Keratinocyte (primary cell): ENCODE data around the gene AGAP1. TPM values are rescaled to one million over a fixed set of nuclear protein-coding genes. Genes with fewer than 3 reads are reported as not detected.

Experiments used
- DNase-seq: peaks from one replicate; pipeline ENCODE4 v3.0.0-alpha.2; 2011; ENCODE audit warnings: low read depth, missing footprints, low spot score
- FAIRE-seq: peaks from 2 replicates; lab custom pipeline; 2011; peaks lifted over from hg19 to GRCh38; lab: Jason Lieb, UNC
- H2AFZ ChIP-seq: 2 replicates; pipeline ENCODE4 v1.6.0; 2012; ENCODE audit warnings: low read length, control low read depth, inconsistent platforms; ENCODE audit not compliant: control insufficient read depth
- H3K27ac ChIP-seq: 2 replicates; pipeline ENCODE4 v1.5.1; 2011; ENCODE audit warnings: low read length; ENCODE audit not compliant: control insufficient read depth, insufficient read depth
- H3K27me3 ChIP-seq: 3 replicates; pipeline ENCODE4 v1.6.0; 2011; ENCODE audit warnings: low read length; ENCODE audit not compliant: control insufficient read depth, insufficient read depth; ENCODE audit errors: extremely low read depth
- H3K36me3 ChIP-seq, 2 experiments: 2 replicates in 1 of 2; 3 replicates in 1 of 2; pipeline ENCODE4 v1.5.1; 2011; ENCODE audit warnings: low read length in 2 of 2, mild to moderate bottlenecking in 1 of 2; ENCODE audit not compliant: control insufficient read depth in 2 of 2, insufficient read depth in 2 of 2; ENCODE audit errors: extremely low read depth in 1 of 2
- H3K4me1 ChIP-seq: 3 replicates; pipeline ENCODE4 v1.5.1; 2011; ENCODE audit warnings: low read length; ENCODE audit not compliant: control insufficient read depth, insufficient read depth; ENCODE audit errors: extremely low read depth
- H3K4me2 ChIP-seq: 3 replicates; pipeline ENCODE4 v1.6.0; 2011; ENCODE audit warnings: low read depth, low read length; ENCODE audit not compliant: control insufficient read depth, insufficient read depth; ENCODE audit errors: extremely low read depth
- H3K4me3 ChIP-seq, 3 experiments: fragments of 200-600 bp in 1 of 3; sonication (generic) in 1 of 3; 2 replicates in 2 of 3; 3 replicates in 1 of 3; pipeline ENCODE4 v1.5.1; 2011 to 2016; ENCODE audit warnings: low read length in 3 of 3, mild to moderate bottlenecking in 3 of 3, control low read depth in 2 of 3, inconsistent platforms in 1 of 3, low read depth in 1 of 3, mixed read lengths in 1 of 3, mixed run types in 1 of 3, moderate library complexity in 1 of 3; ENCODE audit not compliant: control insufficient read depth in 2 of 3, insufficient read depth in 2 of 3; ENCODE audit errors: extremely low read depth in 1 of 3
- H3K79me2 ChIP-seq: 2 replicates; pipeline ENCODE4 v1.6.0; 2012; ENCODE audit warnings: low read length; ENCODE audit not compliant: control insufficient read depth, insufficient read depth
- H3K9ac ChIP-seq: 3 replicates; pipeline ENCODE4 v1.6.0; 2011; ENCODE audit warnings: low read length; ENCODE audit not compliant: control insufficient read depth, insufficient read depth; ENCODE audit errors: extremely low read depth
- H3K9me1 ChIP-seq: 3 replicates; pipeline ENCODE4 v1.6.0; 2011; ENCODE audit warnings: low read length; ENCODE audit not compliant: control insufficient read depth, insufficient read depth; ENCODE audit errors: extremely low read depth
- H3K9me3 ChIP-seq: 2 replicates; pipeline ENCODE4 v1.5.1; 2012; ENCODE audit warnings: low read depth, low read length; ENCODE audit not compliant: control insufficient read depth
- H4K20me1 ChIP-seq: 3 replicates; pipeline ENCODE4 v1.6.0; 2011; ENCODE audit warnings: low read length; ENCODE audit not compliant: control insufficient read depth, insufficient read depth; ENCODE audit errors: extremely low read depth
- EZH2 ChIP-seq: IDR thresholded peaks from one replicate; pipeline ENCODE4 v1.6.1; 2012; ENCODE audit warnings: inconsistent platforms, mild to moderate bottlenecking, low read length, moderate library complexity
- dilution Hi-C: fragments of 300-500 bp; cut with MboI; formaldehyde crosslinking; loops from one replicate; pipeline ENCODE4 v1.7.0; 2020; ENCODE audit warnings: low sequenced_read_pairs; ENCODE audit not compliant: extremely low pct_ligation_motif_present
- polyA plus RNA-seq, 5 experiments: library from polyadenylated mRNA; depleted of rRNA in 3 of 5; stranded (reverse) in 3 of 5; stranded (forward) in 1 of 5; unstranded in 1 of 5; fragments of >200 nt; gene quantifications; 1 replicate in 1 of 5; 2 replicates in 3 of 5; 3 replicates in 1 of 5; pipeline versions ENCODE4 v1.2.1 to v1.2.3, GENCODE V29; 2011 to 2012; ENCODE audit warnings: missing spikeins in 2 of 5, low read depth in 1 of 5, low replicate concordance in 1 of 5
- TF ChIP-seq, protein P1 (sequence below), 3 experiments: IDR thresholded peaks in 1 of 3; conservative IDR thresholded peaks in 1 of 3; optimal IDR thresholded peaks in 1 of 3; 2 replicates in 2 of 3; 3 replicates in 1 of 3; pipeline versions ENCODE3 to v1.5.1; 2011; ENCODE audit warnings: low read length in 3 of 3, mild to moderate bottlenecking in 3 of 3, moderate library complexity in 2 of 3, control low read depth in 1 of 3, inconsistent platforms in 1 of 3; ENCODE audit not compliant: insufficient read depth in 2 of 3; ENCODE audit errors: extremely low read depth in 1 of 3

The AGAP1 gene
- polyA plus RNA-seq, 1 donor (not counting 4 experiments of a cell fraction or from before 2014, with no cell fraction given) = 12.6 TPM

DNA sequence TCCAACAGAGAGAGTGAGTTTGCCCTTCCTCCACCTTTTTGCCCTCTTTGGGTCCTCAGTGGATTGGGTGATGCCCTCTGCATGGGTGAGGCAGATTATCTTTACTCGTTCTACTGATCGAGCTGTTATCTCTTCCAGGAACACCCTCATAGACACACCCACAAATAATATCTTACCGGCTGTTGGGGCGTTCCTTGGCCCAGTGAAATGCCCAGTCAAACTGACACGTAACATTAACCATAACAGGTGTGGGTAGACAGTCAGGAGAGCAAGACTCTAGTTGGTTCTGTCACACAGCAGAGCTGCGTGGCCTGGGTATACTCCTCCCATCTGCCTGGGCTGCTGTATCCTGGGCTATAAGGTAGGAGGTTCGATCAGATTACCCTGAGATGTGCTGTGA lies 144.1 kb downstream of the AGAP1 start:
- FAIRE-seq = no peak
- Histone ChIP-seq H3K79me2 (peaks cover 3% of the 10 kb centered on the region), H3K9me1 (peaks cover 5% of the 10 kb centered on the region), H2AFZ (no peak overlapping the region), H3K4me3 (no peak overlapping the region), H3K4me1 (peaks cover 8% of the 10 kb centered on the region), H3K4me2 (no peak overlapping the region), H3K9me3 (no peaks in the 10 kb centered on the region), H3K27me3 (no peaks in the 10 kb centered on the region), H3K9ac (no peak overlapping the region), H3K36me3 (no peaks in the 10 kb centered on the region), H3K27ac (no peak overlapping the region), H4K20me1 (no peaks in the 10 kb centered on the region)
- no peak for TF ChIP-seq EZH2
- TF ChIP-seq, protein P1, sequence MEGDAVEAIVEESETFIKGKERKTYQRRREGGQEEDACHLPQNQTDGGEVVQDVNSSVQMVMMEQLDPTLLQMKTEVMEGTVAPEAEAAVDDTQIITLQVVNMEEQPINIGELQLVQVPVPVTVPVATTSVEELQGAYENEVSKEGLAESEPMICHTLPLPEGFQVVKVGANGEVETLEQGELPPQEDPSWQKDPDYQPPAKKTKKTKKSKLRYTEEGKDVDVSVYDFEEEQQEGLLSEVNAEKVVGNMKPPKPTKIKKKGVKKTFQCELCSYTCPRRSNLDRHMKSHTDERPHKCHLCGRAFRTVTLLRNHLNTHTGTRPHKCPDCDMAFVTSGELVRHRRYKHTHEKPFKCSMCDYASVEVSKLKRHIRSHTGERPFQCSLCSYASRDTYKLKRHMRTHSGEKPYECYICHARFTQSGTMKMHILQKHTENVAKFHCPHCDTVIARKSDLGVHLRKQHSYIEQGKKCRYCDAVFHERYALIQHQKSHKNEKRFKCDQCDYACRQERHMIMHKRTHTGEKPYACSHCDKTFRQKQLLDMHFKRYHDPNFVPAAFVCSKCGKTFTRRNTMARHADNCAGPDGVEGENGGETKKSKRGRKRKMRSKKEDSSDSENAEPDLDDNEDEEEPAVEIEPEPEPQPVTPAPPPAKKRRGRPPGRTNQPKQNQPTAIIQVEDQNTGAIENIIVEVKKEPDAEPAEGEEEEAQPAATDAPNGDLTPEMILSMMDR (optimal IDR thresholded peaks at IDR 0.05 in 1 of 3, IDR thresholded peaks at IDR 0.05 in 1 of 3, conservative IDR thresholded peaks at IDR 0.05 in 1 of 3; ENCODE audit: extremely low read depth in 1 of 3, insufficient read depth in 2 of 3, low read length in 3 of 3) = no peak
- dilution Hi-C loops = no loop called here
- DNase-seq = no peak

DNA sequence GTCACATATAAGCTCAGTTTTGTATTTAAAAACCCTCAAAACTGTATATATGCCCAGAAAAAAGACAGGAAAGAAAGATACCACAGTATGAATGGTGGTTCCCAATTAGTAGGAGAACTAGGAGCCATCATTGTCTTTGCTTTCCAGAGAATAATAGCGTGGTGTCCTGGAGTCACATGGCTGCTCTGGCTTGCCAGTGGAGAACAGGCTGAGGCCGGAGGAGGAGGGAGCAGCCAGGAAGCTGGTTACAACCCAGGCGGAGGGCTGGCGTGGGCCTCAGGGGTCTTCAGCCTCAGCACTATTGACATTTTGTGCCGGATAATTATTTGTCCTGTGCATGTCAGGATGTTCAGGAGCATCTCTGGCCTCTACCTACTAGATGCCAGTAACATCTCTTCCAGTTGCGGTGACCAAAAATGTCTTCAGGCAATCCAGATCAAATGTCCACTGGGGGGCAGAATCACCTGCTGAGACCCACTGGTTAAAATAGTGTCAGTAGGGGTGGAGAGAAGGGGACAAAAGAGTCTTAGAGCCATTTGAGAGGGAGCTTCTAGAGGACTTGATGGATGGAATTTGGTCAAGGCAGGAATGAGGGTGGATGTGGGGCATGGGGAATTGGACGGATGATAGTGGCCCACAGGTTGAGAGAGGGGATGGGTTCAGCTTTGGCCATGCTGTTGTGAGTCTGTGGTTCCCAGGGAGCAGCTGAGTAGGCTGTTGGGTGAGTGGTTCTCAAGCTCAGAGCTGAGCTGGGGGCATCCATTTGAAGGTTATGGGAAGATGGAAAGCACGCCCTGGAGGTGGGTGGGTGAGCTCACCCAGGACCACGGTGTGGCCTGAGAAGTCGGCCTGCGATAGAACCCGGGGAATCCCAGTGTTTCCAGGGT lies 144.9 kb downstream of the AGAP1 start:
- Histone ChIP-seq H3K4me3 (no peak overlapping the region), H3K79me2 (peaks cover 3% of the 10 kb centered on the region), H3K4me2 (no peak overlapping the region), H3K9me3 (no peaks in the 10 kb centered on the region), H4K20me1 (no peaks in the 10 kb centered on the region), H3K4me1 (peaks cover 8% of the 10 kb centered on the region), H3K9me1 (peaks cover 5% of the 10 kb centered on the region), H2AFZ (no peak overlapping the region), H3K36me3 (no peaks in the 10 kb centered on the region), H3K27ac (no peak overlapping the region), H3K27me3 (no peaks in the 10 kb centered on the region), H3K9ac (no peak overlapping the region)
- no peak for DNase-seq
- dilution Hi-C loops = no loop called here
- no peak for FAIRE-seq
- no peak for TF ChIP-seq EZH2
- TF ChIP-seq, protein P1 (optimal IDR thresholded peaks at IDR 0.05 in 1 of 3, IDR thresholded peaks at IDR 0.05 in 1 of 3, conservative IDR thresholded peaks at IDR 0.05 in 1 of 3; ENCODE audit: extremely low read depth in 1 of 3, insufficient read depth in 2 of 3, low read length in 3 of 3) = peak in 1 of 3 experiments; percentile 7
